ENCODE results near the gene LINGO3. TPM values are rescaled to one million over a fixed set of nuclear protein-coding genes. Genes with fewer than 3 reads are reported as not detected.

The LINGO3 gene
- total RNA-seq, 2 experiments from 2014 or later = 0.16 to 0.27 TPM

DNA sequence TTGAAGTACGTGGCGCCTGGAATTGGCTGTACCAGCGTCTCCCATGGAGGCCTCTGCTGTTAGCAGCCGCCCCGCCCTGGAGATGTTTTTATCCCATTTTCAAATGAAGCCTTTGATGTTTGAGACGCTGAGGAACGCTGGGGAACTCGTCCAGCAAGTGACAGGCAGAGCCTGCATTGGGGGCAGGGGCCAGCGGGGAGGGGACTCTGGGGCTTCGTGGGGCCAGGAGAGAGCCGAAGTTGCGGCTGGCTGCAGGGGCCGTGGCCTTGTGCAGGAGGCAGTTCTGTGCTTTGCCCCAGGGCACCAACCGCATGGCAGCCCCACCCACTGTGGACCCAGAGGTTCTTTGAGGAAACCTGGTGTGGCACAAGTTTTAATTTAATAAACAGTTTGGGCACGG is 34.0 kb upstream of the LINGO3 start:
- no peaks in the 10 kb centered on the region for H3K4me1 Mint-ChIP-seq (ENCODE audit: low read depth)
- no peak for DNase-seq
- no peaks in the 10 kb centered on the region for H3K9me3 Mint-ChIP-seq
- no peak for TF ChIP-seq CTCF (IDR thresholded peaks at IDR 0.05)
- intact Hi-C loops (cut with micrococcal nuclease) = no loop called here
- no peak overlapping the region for H3K4me3 Mint-ChIP-seq
- no peak for ATAC-seq
- ChIA-PET CTCF (no interaction called here), POLR2A (no interaction called here)
- no peak overlapping the region for H3K27ac Mint-ChIP-seq
- no peaks in the 10 kb centered on the region for H3K27me3 Mint-ChIP-seq
- no peaks in the 10 kb centered on the region for H3K36me3 Mint-ChIP-seq (ENCODE audit: low read depth)

GRCh38 chr19:2341244-2341751 is 33.3 kb upstream of the LINGO3 start:
- H3K27ac Mint-ChIP-seq = no peak overlapping the region
- no peak for ATAC-seq
- H3K4me1 Mint-ChIP-seq (ENCODE audit: low read depth) = peaks cover 3% of the 10 kb centered on the region
- POLR2A ChIA-PET = no interaction called here
- DNase-seq = no peak
- peaks cover under 1% of the 10 kb centered on the region for H3K36me3 Mint-ChIP-seq (ENCODE audit: low read depth)
- H3K4me3 Mint-ChIP-seq = no peak overlapping the region
- intact Hi-C loops (cut with micrococcal nuclease) = no loop called here
- CTCF ChIA-PET = no interaction called here
- TF ChIP-seq CTCF (IDR thresholded peaks at IDR 0.05) = no peak
- peaks cover under 1% of the 10 kb centered on the region for H3K9me3 Mint-ChIP-seq
- no peaks in the 10 kb centered on the region for H3K27me3 Mint-ChIP-seq

DNA sequence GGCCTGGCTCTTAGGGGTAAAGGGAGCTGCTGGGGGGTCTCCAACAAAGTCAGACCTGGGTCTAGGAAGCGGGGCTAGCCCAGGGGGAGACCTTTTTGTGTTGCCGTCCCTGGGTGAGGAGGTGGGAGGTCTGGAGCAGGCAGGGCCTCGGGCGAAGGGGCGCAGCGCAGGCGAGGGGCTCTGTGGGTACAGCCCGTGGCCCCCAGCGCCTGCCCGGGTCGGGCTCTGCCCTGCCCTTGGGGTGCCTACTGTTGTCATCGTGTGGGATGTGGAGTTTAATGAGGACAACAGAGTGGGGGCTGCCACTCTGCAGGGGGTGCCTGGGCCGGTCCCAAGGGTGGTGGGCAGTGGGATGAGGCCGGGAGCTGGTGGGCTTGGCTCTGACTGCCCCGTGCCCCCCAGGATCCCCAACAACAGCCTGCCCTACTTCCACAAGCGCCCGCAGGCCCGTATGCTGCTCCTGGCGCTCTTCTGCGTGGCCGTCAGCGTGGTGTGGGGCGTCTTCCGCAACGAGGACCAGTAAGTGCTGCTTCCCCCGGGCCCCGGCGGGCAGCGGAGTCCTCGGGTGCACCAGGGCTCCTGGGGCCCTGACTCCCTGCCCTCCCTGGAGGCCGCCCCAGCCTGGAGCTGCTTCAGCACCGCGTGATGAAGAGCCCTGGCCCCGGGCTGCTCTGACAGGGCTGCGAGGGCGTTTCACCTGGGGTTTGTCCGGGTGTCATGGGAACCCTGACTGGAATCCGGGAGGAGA is 32.7 kb upstream of the LINGO3 start:
- intact Hi-C loops (cut with micrococcal nuclease) = no loop called here
- no peak for ATAC-seq
- no peak for TF ChIP-seq CTCF (IDR thresholded peaks at IDR 0.05)
- Mint-ChIP-seq H3K4me1 (ENCODE audit: low read depth) (peaks cover 9% of the 10 kb centered on the region), H3K36me3 (ENCODE audit: low read depth) (peaks cover 7% of the 10 kb centered on the region), H3K9me3 (peaks cover 6% of the 10 kb centered on the region), H3K4me3 (no peak overlapping the region), H3K27me3 (no peaks in the 10 kb centered on the region), H3K27ac (no peak overlapping the region)
- DNase-seq = no peak
- CTCF ChIA-PET = no interaction called here
- POLR2A ChIA-PET = no interaction called here

GRCh38 chr19:2339644-2340310 is 31.8 kb upstream of the LINGO3 start:
- no peak for TF ChIP-seq CTCF (IDR thresholded peaks at IDR 0.05)

More at GRCh38 chr19:2339644-2340310, 31.8 kb upstream of the LINGO3 start:
- H3K4me1 Mint-ChIP-seq (ENCODE audit: low read depth) = peaks cover 10% of the 10 kb centered on the region
- H3K4me3 Mint-ChIP-seq = no peak overlapping the region
- peaks cover 9% of the 10 kb centered on the region for H3K9me3 Mint-ChIP-seq
- POLR2A ChIA-PET = no interaction called here
- no peak for DNase-seq
- no peak overlapping the region for H3K27ac Mint-ChIP-seq
- ATAC-seq = no peak
- no peaks in the 10 kb centered on the region for H3K27me3 Mint-ChIP-seq
- intact Hi-C loops (cut with micrococcal nuclease) = no loop called here
- CTCF ChIA-PET = no interaction called here
- peaks cover 10% of the 10 kb centered on the region for H3K36me3 Mint-ChIP-seq (ENCODE audit: low read depth)
